VCaP (cell line): Measurements from ENCODE around the gene INO80E.

Experiments used
- H3K27ac ChIP-seq: fragments of 450-650 bp; 2 replicates; pipeline ENCODE4 v1.5.1; 2017
- CTCF ChIP-seq: fragments of 450-650 bp; conservative IDR thresholded peaks from 2 replicates; pipeline ENCODE4 v1.5.1; 2017; ENCODE audit warnings: mild to moderate bottlenecking, moderate library complexity

Gene INO80E

GRCh38 chr16:29985271-29985811 is 10.7 kb upstream of the INO80E start:
- TF ChIP-seq CTCF, result no peak
- H3K27ac ChIP-seq, result no peak overlapping the region

- H3K27ac ChIP-seq, result no peak overlapping the region
- no peak for TF ChIP-seq CTCF
Measured at GRCh38 chr16:29986231-29986630, 9.8 kb upstream of the INO80E start.

- no peak for TF ChIP-seq CTCF
Measured at GRCh38 chr16:29986931-29987330, 9.1 kb upstream of the INO80E start.

GRCh38 chr16:29987371-29988085 is 8.5 kb upstream of the INO80E start:
- no peak for TF ChIP-seq CTCF
- H3K27ac ChIP-seq, result no peak overlapping the region

More at GRCh38 chr16:29986931-29987330, 9.1 kb upstream of the INO80E start:
- H3K27ac ChIP-seq, result no peak overlapping the region

GRCh38 chr16:29988346-29989075 is 7.5 kb upstream of the INO80E start:
- H3K27ac ChIP-seq, result no peak overlapping the region

GRCh38 chr16:29989111-29989858 is 6.8 kb upstream of the INO80E start:
- no peak for TF ChIP-seq CTCF
- no peak overlapping the region for H3K27ac ChIP-seq

More at GRCh38 chr16:29988346-29989075, 7.5 kb upstream of the INO80E start:
- TF ChIP-seq CTCF, result no peak

GRCh38 chr16:29990034-29990433 is 6.0 kb upstream of the INO80E start:
- TF ChIP-seq CTCF, result no peak
- H3K27ac ChIP-seq, result no peak overlapping the region
